Measurements from ENCODE around the gene NEUROD6.

- TF ChIP-seq CTCF (IDR thresholded peaks at IDR 0.05; ENCODE audit: low read length) (no peak), EZH2phosphoT487 (IDR thresholded peaks at IDR 0.05; ENCODE audit: low read length) (no peak), EZH2 (optimal IDR thresholded peaks at IDR 0.05; ENCODE audit: low read depth, low read length) (no peak)
These were observed 23.0 kb upstream of the NEUROD6 start for GRCh38 chr7:31363496-31363895.
